Mesenteric fat pad (tissue), 1 donor: ENCODE data around the gene FARS2. TPM values are rescaled to one million over a fixed set of nuclear protein-coding genes. Genes with fewer than 3 reads are reported as not detected.
"Not testable (repeated sequence)": the region's sequence is repeated elsewhere in the genome, so short reads cannot be mapped to it uniquely, and the experiment has no call there.

Experiments used
- DNase-seq: peaks from one replicate; pipeline ENCODE4 v3.0.0-alpha.2; 2020; ENCODE audit warnings: low spot score
- total RNA-seq: library from RNA; stranded (reverse); fragmentation: NEBNext Ultra II Directional; extraction: Animal tissue kit (Norgen Biotek cat#: 25700); gene quantifications from one replicate; pipeline ENCODE4 v1.2.1, GENCODE V29; 2021
- donor health status: DM: yes; HTN: yes; CAD: no.

The FARS2 gene
- total RNA-seq, 1 donor from 2014 or later, result 13.3 TPM

GRCh38 chr6:5564746-5565145 lies 303.4 kb downstream of the FARS2 start:
- not testable (repeated sequence) for DNase-seq

- DNase-seq, result no peak
These were observed 304.7 kb downstream of the FARS2 start for GRCh38 chr6:5565971-5566370.

GRCh38 chr6:5566718-5567117 lies 305.4 kb downstream of the FARS2 start:
- DNase-seq, result no peak

- no peak for DNase-seq
These were observed 306.0 kb downstream of the FARS2 start for GRCh38 chr6:5567352-5567751.

GRCh38 chr6:5567890-5568289 lies 306.6 kb downstream of the FARS2 start:
- no peak for DNase-seq

- no peak for DNase-seq
These were observed 308.2 kb downstream of the FARS2 start for GRCh38 chr6:5569491-5569890.

- no peak for DNase-seq
These were observed 309.3 kb downstream of the FARS2 start for GRCh38 chr6:5570641-5571040.

- DNase-seq, result no peak
These were observed 319.6 kb downstream of the FARS2 start for GRCh38 chr6:5580736-5581581.

- no peak for DNase-seq
These were observed 321.4 kb downstream of the FARS2 start for GRCh38 chr6:5582762-5583161.

GRCh38 chr6:5583528-5583927 lies 322.2 kb downstream of the FARS2 start:
- no peak for DNase-seq

GRCh38 chr6:5584078-5584482 lies 322.8 kb downstream of the FARS2 start:
- no peak for DNase-seq

GRCh38 chr6:5587648-5588047 lies 326.3 kb downstream of the FARS2 start:
- no peak for DNase-seq

- no peak for DNase-seq
These were observed 328.3 kb downstream of the FARS2 start for GRCh38 chr6:5589422-5590141.

- no peak for DNase-seq
These were observed 328.9 kb downstream of the FARS2 start for GRCh38 chr6:5590187-5590586.

- DNase-seq, result no peak
These were observed 331.7 kb downstream of the FARS2 start for GRCh38 chr6:5592886-5593519.

- no peak for DNase-seq
These were observed 333.9 kb downstream of the FARS2 start for GRCh38 chr6:5595184-5595583.

GRCh38 chr6:5597413-5597812 lies 336.1 kb downstream of the FARS2 start:
- no peak for DNase-seq

GRCh38 chr6:5598123-5598522 lies 336.8 kb downstream of the FARS2 start:
- DNase-seq, result no peak

- no peak for DNase-seq
These were observed 337.8 kb downstream of the FARS2 start for GRCh38 chr6:5599127-5599526.

- no peak for DNase-seq
These were observed 344.6 kb downstream of the FARS2 start for GRCh38 chr6:5605937-5606336.

GRCh38 chr6:5606546-5606945 lies 345.2 kb downstream of the FARS2 start:
- DNase-seq, result no peak

- no peak for DNase-seq
These were observed 349.3 kb downstream of the FARS2 start for GRCh38 chr6:5610640-5611039.
